22Rv1 (cell line): Measurements from ENCODE around the gene E2F2.

Experiments used
- ZFX ChIP-seq: fragments of 450-650 bp; IDR thresholded peaks from 2 replicates; pipeline ENCODE4 v1.6.1; 2017; ENCODE audit warnings: antibody characterized with exemption, borderline replicate concordance
- TF ChIP-seq, protein P1 (sequence below): fragments of 450-650 bp; IDR thresholded peaks from 2 replicates; pipeline ENCODE4 v1.5.1; 2017; ENCODE audit warnings: mild to moderate bottlenecking

DNA sequence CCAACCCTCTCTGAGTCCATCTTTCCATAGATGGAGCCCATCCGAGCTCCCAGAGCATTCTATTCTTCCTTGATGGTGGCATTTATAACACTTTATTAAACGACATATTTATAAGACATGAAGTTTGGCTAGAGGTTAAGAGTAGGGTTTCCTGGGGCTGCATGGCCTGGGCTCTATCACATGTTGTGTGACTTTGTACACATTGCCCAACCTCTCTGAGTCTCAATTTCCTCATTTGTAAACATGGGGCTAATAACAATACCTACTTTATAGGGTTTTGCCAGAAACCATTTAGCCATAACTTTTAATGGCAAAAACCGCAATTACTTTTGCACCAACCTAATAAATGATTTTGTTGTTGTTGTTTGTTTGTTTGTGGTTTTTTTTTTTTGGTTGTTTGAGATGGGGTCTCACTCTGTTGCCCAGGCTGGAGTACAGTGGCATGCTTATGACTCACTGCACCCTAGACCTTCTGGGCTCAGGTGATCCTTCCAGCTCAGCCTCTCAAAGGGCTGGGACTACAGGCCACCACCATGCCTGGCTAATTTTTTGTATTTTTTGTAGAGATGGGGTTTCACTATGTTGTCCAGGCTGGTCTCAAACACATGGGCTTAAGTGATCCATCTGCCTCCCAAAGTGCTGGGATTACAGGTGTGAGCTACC, 33.1 kb downstream of the E2F2 start:
- TF ChIP-seq, protein P1, sequence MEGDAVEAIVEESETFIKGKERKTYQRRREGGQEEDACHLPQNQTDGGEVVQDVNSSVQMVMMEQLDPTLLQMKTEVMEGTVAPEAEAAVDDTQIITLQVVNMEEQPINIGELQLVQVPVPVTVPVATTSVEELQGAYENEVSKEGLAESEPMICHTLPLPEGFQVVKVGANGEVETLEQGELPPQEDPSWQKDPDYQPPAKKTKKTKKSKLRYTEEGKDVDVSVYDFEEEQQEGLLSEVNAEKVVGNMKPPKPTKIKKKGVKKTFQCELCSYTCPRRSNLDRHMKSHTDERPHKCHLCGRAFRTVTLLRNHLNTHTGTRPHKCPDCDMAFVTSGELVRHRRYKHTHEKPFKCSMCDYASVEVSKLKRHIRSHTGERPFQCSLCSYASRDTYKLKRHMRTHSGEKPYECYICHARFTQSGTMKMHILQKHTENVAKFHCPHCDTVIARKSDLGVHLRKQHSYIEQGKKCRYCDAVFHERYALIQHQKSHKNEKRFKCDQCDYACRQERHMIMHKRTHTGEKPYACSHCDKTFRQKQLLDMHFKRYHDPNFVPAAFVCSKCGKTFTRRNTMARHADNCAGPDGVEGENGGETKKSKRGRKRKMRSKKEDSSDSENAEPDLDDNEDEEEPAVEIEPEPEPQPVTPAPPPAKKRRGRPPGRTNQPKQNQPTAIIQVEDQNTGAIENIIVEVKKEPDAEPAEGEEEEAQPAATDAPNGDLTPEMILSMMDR = no peak
- no peak for TF ChIP-seq ZFX
